Liver (tissue), 9 donors: Measurements from ENCODE around the gene KMT5C. TPM values are rescaled to one million over a fixed set of nuclear protein-coding genes. Genes with fewer than 3 reads are reported as not detected.

Experiments used
- DNase-seq: peaks from one replicate; pipeline ENCODE4 v3.0.0-alpha.2; 2017; ENCODE audit warnings: low spot score
- H3K27ac ChIP-seq, 2 donors: one replicate each; pipeline ENCODE4 v1.7.0; 2013; ENCODE audit warnings: inconsistent platforms in 2 of 2, low read length in 2 of 2, control low read depth in 1 of 2, low read depth in 1 of 2, mild to moderate bottlenecking in 1 of 2
- H3K27me3 ChIP-seq, 4 donors: one replicate each; pipeline versions ENCODE4 v1.6.1 to v1.7.0; 2013; ENCODE audit warnings: low read length in 3 of 4, inconsistent platforms in 1 of 4, mild to moderate bottlenecking in 1 of 4, moderate library complexity in 1 of 4; ENCODE audit not compliant: control insufficient read depth in 4 of 4, insufficient read depth in 4 of 4
- H3K36me3 ChIP-seq, 4 donors: one replicate each; pipeline versions ENCODE4 v1.6.1 to v1.7.0; 2013; ENCODE audit warnings: low read length in 3 of 4, mild to moderate bottlenecking in 3 of 4, low read depth in 1 of 4, moderate library complexity in 1 of 4; ENCODE audit not compliant: control insufficient read depth in 4 of 4, insufficient read depth in 3 of 4
- H3K4me1 ChIP-seq, 4 donors: one replicate each; pipeline versions ENCODE4 v1.6.1 to v1.7.0; 2013; ENCODE audit warnings: low read length in 3 of 4, mild to moderate bottlenecking in 3 of 4, moderate library complexity in 1 of 4; ENCODE audit not compliant: control insufficient read depth in 4 of 4, insufficient read depth in 4 of 4
- H3K4me3 ChIP-seq, 3 donors: one replicate each; pipeline versions ENCODE4 v1.6.1 to v1.7.0; 2013; ENCODE audit warnings: low read length in 3 of 3, control low read depth in 1 of 3, low read depth in 1 of 3, mild to moderate bottlenecking in 1 of 3
- H3K9ac ChIP-seq, 2 donors: one replicate each; pipeline ENCODE4 v1.7.0; 2013; ENCODE audit warnings: low read length in 2 of 2, mild to moderate bottlenecking in 2 of 2, moderate library complexity in 2 of 2, control low read depth in 1 of 2, low read depth in 1 of 2
- H3K9me3 ChIP-seq, 4 donors: one replicate each; pipeline versions ENCODE4 v1.6.1 to v1.7.0; 2013; ENCODE audit warnings: low read length in 3 of 4; ENCODE audit not compliant: control insufficient read depth in 4 of 4
- GABPA ChIP-seq, 2 donors: IDR thresholded peaks in 1 of 2; conservative IDR thresholded peaks in 1 of 2; 2 replicates each; pipeline ENCODE4 v1.6.1; 2016; ENCODE audit warnings: antibody characterized with exemption in 2 of 2, mild to moderate bottlenecking in 1 of 2, moderate library complexity in 1 of 2
- HNF4A ChIP-seq, 2 donors: conservative IDR thresholded peaks; 2 replicates each; pipeline ENCODE4 v1.6.1; 2016; ENCODE audit warnings: antibody characterized with exemption in 2 of 2, mild to moderate bottlenecking in 2 of 2
- NR2F2 ChIP-seq: IDR thresholded peaks from 2 replicates; pipeline ENCODE4 v1.6.1; 2016; ENCODE audit warnings: antibody characterized with exemption
- SP1 ChIP-seq: IDR thresholded peaks from 2 replicates; pipeline ENCODE4 v1.6.1; 2018; ENCODE audit warnings: antibody characterized with exemption, mild to moderate bottlenecking
- TAF1 ChIP-seq: conservative IDR thresholded peaks from 2 replicates; pipeline ENCODE4 v1.6.1; 2016; ENCODE audit warnings: antibody characterized with exemption, mild to moderate bottlenecking
- YY1 ChIP-seq: IDR thresholded peaks from 2 replicates; pipeline ENCODE4 v1.6.1; 2016; ENCODE audit warnings: antibody characterized with exemption, mild to moderate bottlenecking
- ZBTB33 ChIP-seq: IDR thresholded peaks from 2 replicates; pipeline ENCODE4 v1.6.1; 2016; ENCODE audit warnings: antibody characterized with exemption
- WGBS: extraction: QIAGEN DNeasy Blood & Tissue Kit; methylation state at CpG from one replicate; pipeline ENCODE4 v1.1.7; 2013; 5-methylcytosine and 5-hydroxymethylcytosine counted together
- polyA plus RNA-seq, 2 donors: library from polyadenylated mRNA; stranded (reverse) in 1 of 2; unstranded in 1 of 2; fragments of 200-250 nt in 1 of 2; fragments of >200 nt in 1 of 2; fragmentation: Nextera tagmentation in 1 of 2; extraction: Ambion mirVana in 1 of 2; gene quantifications; one replicate each; pipeline versions ENCODE4 v1.2.1 to v1.2.3, GENCODE V29; 2013 to 2015
- total RNA-seq, 2 donors: library from RNA; depleted of rRNA; stranded (reverse); fragments of >200 nt; gene quantifications; one replicate each; pipeline ENCODE4 v1.2.3, GENCODE V29; 2014
- TF ChIP-seq, protein P1 (sequence below): fragments of 150-350 bp; IDR thresholded peaks from 2 replicates; pipeline ENCODE4 v1.5.1; 2017; ENCODE audit warnings: improper control_type of control experiment, low read depth, low read length; ENCODE audit not compliant: missing input control
- TF ChIP-seq, protein P2 (sequence below): IDR thresholded peaks from 2 replicates; pipeline ENCODE4 v1.6.1; 2016; ENCODE audit warnings: antibody characterized with exemption, mild to moderate bottlenecking
- TF ChIP-seq, protein P3 (sequence below): IDR thresholded peaks from 2 replicates; pipeline ENCODE4 v1.6.1; 2016; ENCODE audit warnings: antibody characterized with exemption
- donor health status: healthy.
- donor health status: healthy.
- donor health status: healthy.
- donor health status: healthy.
- donor health status: healthy.

The KMT5C gene
- total and polyA plus RNA-seq, 4 donors, result 1.1 to 11.6 (median 3.0) TPM

GRCh38 chr19:55310498-55310897 is 29.2 kb upstream of the KMT5C start:
- WGBS, result 81% methylated on average over 7 of the region's 7 CpGs
- no peak for DNase-seq
- no peaks in the 10 kb centered on the region for H3K4me1 ChIP-seq
- TF ChIP-seq, protein P1, sequence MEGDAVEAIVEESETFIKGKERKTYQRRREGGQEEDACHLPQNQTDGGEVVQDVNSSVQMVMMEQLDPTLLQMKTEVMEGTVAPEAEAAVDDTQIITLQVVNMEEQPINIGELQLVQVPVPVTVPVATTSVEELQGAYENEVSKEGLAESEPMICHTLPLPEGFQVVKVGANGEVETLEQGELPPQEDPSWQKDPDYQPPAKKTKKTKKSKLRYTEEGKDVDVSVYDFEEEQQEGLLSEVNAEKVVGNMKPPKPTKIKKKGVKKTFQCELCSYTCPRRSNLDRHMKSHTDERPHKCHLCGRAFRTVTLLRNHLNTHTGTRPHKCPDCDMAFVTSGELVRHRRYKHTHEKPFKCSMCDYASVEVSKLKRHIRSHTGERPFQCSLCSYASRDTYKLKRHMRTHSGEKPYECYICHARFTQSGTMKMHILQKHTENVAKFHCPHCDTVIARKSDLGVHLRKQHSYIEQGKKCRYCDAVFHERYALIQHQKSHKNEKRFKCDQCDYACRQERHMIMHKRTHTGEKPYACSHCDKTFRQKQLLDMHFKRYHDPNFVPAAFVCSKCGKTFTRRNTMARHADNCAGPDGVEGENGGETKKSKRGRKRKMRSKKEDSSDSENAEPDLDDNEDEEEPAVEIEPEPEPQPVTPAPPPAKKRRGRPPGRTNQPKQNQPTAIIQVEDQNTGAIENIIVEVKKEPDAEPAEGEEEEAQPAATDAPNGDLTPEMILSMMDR, result no peak
- TF ChIP-seq YY1 (no peak), GABPA (IDR thresholded peaks at IDR 0.05 in 1 of 2, conservative IDR thresholded peaks at IDR 0.05 in 1 of 2) (no peak), HNF4A (conservative IDR thresholded peaks at IDR 0.05) (no peak), NR2F2 (no peak), TAF1 (no peak), SP1 (no peak)
- TF ChIP-seq, protein P2, sequence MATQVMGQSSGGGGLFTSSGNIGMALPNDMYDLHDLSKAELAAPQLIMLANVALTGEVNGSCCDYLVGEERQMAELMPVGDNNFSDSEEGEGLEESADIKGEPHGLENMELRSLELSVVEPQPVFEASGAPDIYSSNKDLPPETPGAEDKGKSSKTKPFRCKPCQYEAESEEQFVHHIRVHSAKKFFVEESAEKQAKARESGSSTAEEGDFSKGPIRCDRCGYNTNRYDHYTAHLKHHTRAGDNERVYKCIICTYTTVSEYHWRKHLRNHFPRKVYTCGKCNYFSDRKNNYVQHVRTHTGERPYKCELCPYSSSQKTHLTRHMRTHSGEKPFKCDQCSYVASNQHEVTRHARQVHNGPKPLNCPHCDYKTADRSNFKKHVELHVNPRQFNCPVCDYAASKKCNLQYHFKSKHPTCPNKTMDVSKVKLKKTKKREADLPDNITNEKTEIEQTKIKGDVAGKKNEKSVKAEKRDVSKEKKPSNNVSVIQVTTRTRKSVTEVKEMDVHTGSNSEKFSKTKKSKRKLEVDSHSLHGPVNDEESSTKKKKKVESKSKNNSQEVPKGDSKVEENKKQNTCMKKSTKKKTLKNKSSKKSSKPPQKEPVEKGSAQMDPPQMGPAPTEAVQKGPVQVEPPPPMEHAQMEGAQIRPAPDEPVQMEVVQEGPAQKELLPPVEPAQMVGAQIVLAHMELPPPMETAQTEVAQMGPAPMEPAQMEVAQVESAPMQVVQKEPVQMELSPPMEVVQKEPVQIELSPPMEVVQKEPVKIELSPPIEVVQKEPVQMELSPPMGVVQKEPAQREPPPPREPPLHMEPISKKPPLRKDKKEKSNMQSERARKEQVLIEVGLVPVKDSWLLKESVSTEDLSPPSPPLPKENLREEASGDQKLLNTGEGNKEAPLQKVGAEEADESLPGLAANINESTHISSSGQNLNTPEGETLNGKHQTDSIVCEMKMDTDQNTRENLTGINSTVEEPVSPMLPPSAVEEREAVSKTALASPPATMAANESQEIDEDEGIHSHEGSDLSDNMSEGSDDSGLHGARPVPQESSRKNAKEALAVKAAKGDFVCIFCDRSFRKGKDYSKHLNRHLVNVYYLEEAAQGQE, result no peak
- TF ChIP-seq, protein P3, sequence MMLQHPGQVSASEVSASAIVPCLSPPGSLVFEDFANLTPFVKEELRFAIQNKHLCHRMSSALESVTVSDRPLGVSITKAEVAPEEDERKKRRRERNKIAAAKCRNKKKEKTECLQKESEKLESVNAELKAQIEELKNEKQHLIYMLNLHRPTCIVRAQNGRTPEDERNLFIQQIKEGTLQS, result no peak
- H3K36me3 ChIP-seq, result no peaks in the 10 kb centered on the region
- H3K27me3 ChIP-seq, result peaks cover 0 to 4% (median 0%) of the 10 kb centered on the region in 4 donors
- no peak overlapping the region for H3K27ac ChIP-seq
- H3K4me3 ChIP-seq, result no peak overlapping the region
- no peaks in the 10 kb centered on the region for H3K9me3 ChIP-seq
- no peak overlapping the region for H3K9ac ChIP-seq

DNA sequence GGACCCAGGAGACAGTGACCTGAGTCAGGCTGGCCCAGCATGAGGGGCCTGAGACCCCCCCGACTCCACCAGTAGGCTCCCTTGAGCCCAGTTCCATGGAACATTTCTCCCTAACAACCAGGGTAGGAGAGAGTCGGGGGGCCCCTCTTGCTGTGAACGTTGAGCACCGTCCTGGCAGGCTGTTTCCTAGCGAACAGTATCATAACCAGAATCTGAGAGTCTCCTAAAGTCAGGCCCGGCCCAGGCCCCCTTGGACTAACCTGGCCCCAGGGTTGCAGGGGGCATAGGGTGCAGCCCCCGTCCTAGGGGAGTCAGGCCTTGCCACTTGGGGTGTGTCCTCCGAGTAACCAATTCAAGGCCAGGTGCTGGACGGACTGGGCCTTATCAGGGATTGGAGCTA is 28.3 kb upstream of the KMT5C start:
- 88% methylated on average over 9 of the region's 9 CpGs for WGBS
- no peak for TF ChIP-seq ZBTB33
- TF ChIP-seq, protein P1, result no peak

More for the DNA sequence above, 28.3 kb upstream of the KMT5C start:
- H3K27me3 ChIP-seq, result peaks cover 0 to 4% (median 0%) of the 10 kb centered on the region in 4 donors
- no peak for DNase-seq
- peaks cover 0 to 3% (median 1%) of the 10 kb centered on the region in 4 donors for H3K9me3 ChIP-seq
- no peaks in the 10 kb centered on the region for H3K36me3 ChIP-seq
- no peak overlapping the region for H3K4me3 ChIP-seq
- no peaks in the 10 kb centered on the region for H3K4me1 ChIP-seq
- no peak overlapping the region for H3K27ac ChIP-seq
- no peak overlapping the region for H3K9ac ChIP-seq
